Adrenal gland (tissue), 12 donors: ENCODE results near the gene PAPLN. TPM values are rescaled to one million over a fixed set of nuclear protein-coding genes. Genes with fewer than 3 reads are reported as not detected.
A peak's percentile ranks its signal among the peaks of the same experiment; 100 is the strongest.

Source experiments
- DNase-seq, 7 donors: peaks; one replicate each; pipeline ENCODE4 v3.0.0-alpha.2; 2019 to 2020
- H3K27ac ChIP-seq, 5 donors: fragments of 200-600 bp; sonication (generic) in 4 of 5; 1 replicate in 3 of 5; 2 replicates in 2 of 5; pipeline versions ENCODE4 v1.5.1 to v1.8.0; 2016 to 2020; ENCODE audit warnings: mild to moderate bottlenecking in 1 of 5
- H3K27me3 ChIP-seq: fragments of 200-600 bp; 2 replicates; pipeline ENCODE4 v1.8.0; 2021
- H3K36me3 ChIP-seq, 2 donors: fragments of 200-600 bp; replicated peaks in 1 of 2; 1 replicate in 1 of 2; 2 replicates in 1 of 2; pipeline versions ENCODE4 v1.5.1 to v1.8.0; 2018 to 2022
- H3K4me1 ChIP-seq, 2 donors: fragments of 200-600 bp; replicated peaks in 1 of 2; 1 replicate in 1 of 2; 2 replicates in 1 of 2; pipeline versions ENCODE4 v1.5.1 to v1.8.0; 2018 to 2021
- H3K4me3 ChIP-seq, 4 donors: fragments of 200-600 bp; sonication (generic) in 3 of 4; one replicate each; pipeline ENCODE4 v1.5.1; 2016 to 2018
- H3K9me3 ChIP-seq, 3 donors: fragments of 200-600 bp; sonication (generic) in 1 of 3; replicated peaks in 1 of 3; 1 replicate in 2 of 3; 2 replicates in 1 of 3; pipeline versions ENCODE4 v1.5.1 to v1.8.0; 2016 to 2021
- POLR2A ChIP-seq, 2 donors: fragments of 450-650 bp; IDR thresholded peaks; one replicate each; pipeline ENCODE4 v1.6.1; 2017; ENCODE audit warnings: antibody characterized with exemption in 2 of 2, mild to moderate bottlenecking in 2 of 2, moderate library complexity in 1 of 2
- WGBS, 4 donors: extraction: QIAGEN DNeasy Blood & Tissue Kit in 2 of 4; methylation state at CpG; one replicate each; pipeline versions ENCODE4 v1.1.5 to v1.1.7; 2013 to 2017; 5-methylcytosine and 5-hydroxymethylcytosine counted together
- intact Hi-C, 2 donors: fragments of 100-400 bp; cut with DNase I; formaldehyde crosslinking; loops; one replicate each; pipeline versions ENCODE4 v1.14.1 to v1.15.0; 2022 to 2023
- polyA plus RNA-seq, 3 donors: library from polyadenylated mRNA; stranded (reverse); fragments of 200-250 nt in 2 of 3; fragments of 350-450 nt in 1 of 3; fragmentation: Illumina TruSeq in 1 of 3; extraction: RNeasy Lipid Tissue Mini Kit (QIAGEN cat#74804) in 1 of 3; gene quantifications; one replicate each; pipeline ENCODE4 v1.2.3, GENCODE V29; 2013 to 2014
- total RNA-seq, 9 donors: library from RNA; depleted of rRNA in 4 of 9; stranded (reverse); fragments of >200 nt in 4 of 9; fragments of 120-200 nt in 1 of 9; fragmentation: NEBNext Ultra II Directional in 1 of 9; extraction: Animal tissue kit (Norgen Biotek cat#: 25700) in 1 of 9; gene quantifications; one replicate each; pipeline versions ENCODE4 v1.1.0 to v1.2.4, GENCODE V29; 2013 to 2023
- TF ChIP-seq, protein P1 (sequence below), 6 experiments: fragments of 450-650 bp in 4 of 6; fragments of 200-600 bp in 2 of 6; sonication (generic) in 1 of 6; IDR thresholded peaks; 1 replicate in 5 of 6; 2 replicates in 1 of 6; pipeline versions ENCODE4 v1.5.1 to v1.8.0; 2016 to 2021; ENCODE audit warnings: antibody characterized with exemption in 6 of 6, mild to moderate bottlenecking in 2 of 6, moderate library complexity in 1 of 6
- donor health status: healthy with polysubstance abuse.
- donor health status: Bipolar disorder and iron deficiency.
- donor health status: DM: yes; HTN: yes; CAD: no.
- donor health status: DM: no; HTN: no; CAD: no.
- donor health status: DM: no; HTN: no; CAD: no.
- donor health status: DM: yes; HTN: yes; CAD: no.

Gene PAPLN
- total and polyA plus RNA-seq, 12 donors = 4.2 to 33.6 (median 12.5) TPM

DNA sequence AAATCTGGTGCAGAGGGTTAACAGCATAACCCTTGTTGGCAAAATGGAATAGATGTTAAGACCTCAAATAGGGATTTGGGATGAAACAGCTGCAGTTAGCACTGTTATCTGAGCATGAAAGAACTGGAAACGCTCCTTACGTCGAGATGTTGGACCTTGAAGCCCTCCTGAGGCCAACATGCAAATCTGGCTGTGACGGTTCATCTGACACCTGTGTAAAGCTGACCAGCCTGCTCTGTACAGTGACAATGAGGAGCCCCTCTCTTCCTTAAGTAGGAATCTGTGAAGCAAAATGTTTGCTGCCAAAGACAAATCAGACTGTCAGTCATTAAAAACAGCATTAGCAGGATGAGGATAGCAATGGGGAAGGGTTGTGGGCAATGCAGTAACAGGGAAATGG, 36.5 kb downstream of the PAPLN start:
- H3K27ac ChIP-seq = no peak overlapping the region
- peaks cover 5 to 8% of the 10 kb centered on the region in 2 donors for H3K4me1 ChIP-seq
- WGBS, 4 donors = 82 to 92% (median 88%) methylated on average over 4 of the region's 4 CpGs
- no peaks in the 10 kb centered on the region for H3K9me3 ChIP-seq
- intact Hi-C loops = no loop called here
- peaks cover 0 to 32% of the 10 kb centered on the region in 2 donors for H3K36me3 ChIP-seq
- no peak overlapping the region for H3K4me3 ChIP-seq
- TF ChIP-seq POLR2A (IDR thresholded peaks at IDR 0.05) = no peak
- no peak for DNase-seq
- H3K27me3 ChIP-seq = no peaks in the 10 kb centered on the region

DNA sequence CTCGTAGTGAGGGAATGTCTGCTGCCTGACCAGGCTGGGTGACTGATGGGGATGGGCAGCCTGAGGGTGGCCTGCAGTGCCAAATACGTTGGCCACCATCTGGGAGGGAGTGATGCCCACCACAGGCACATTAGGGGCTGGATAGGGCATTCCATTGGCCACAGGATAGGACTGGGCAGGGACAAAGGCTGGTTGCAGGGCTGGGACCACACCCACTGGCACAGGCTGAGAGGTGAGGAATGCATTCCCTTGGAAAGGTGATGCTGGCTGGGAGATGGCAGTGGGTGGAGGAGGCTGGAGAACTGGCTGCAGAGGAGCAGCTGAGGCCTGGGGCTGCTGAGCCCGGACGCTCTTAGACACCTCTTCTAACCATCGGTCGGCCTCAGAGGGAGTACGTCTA, 39.5 kb downstream of the PAPLN start:
- Histone ChIP-seq H3K9me3 (no peaks in the 10 kb centered on the region), H3K27ac (no peak overlapping the region), H3K4me3 (no peak overlapping the region), H3K36me3 (peaks cover 0 to 47% of the 10 kb centered on the region in 2 donors), H3K27me3 (no peaks in the 10 kb centered on the region), H3K4me1 (no peaks in the 10 kb centered on the region)
- WGBS, 4 donors = 93 to 95% (median 94%) methylated on average over 6 to 7 of the region's 7 CpGs
- TF ChIP-seq, protein P1, sequence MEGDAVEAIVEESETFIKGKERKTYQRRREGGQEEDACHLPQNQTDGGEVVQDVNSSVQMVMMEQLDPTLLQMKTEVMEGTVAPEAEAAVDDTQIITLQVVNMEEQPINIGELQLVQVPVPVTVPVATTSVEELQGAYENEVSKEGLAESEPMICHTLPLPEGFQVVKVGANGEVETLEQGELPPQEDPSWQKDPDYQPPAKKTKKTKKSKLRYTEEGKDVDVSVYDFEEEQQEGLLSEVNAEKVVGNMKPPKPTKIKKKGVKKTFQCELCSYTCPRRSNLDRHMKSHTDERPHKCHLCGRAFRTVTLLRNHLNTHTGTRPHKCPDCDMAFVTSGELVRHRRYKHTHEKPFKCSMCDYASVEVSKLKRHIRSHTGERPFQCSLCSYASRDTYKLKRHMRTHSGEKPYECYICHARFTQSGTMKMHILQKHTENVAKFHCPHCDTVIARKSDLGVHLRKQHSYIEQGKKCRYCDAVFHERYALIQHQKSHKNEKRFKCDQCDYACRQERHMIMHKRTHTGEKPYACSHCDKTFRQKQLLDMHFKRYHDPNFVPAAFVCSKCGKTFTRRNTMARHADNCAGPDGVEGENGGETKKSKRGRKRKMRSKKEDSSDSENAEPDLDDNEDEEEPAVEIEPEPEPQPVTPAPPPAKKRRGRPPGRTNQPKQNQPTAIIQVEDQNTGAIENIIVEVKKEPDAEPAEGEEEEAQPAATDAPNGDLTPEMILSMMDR (IDR thresholded peaks at IDR 0.05) = no peak
- TF ChIP-seq POLR2A (IDR thresholded peaks at IDR 0.05) = no peak
- intact Hi-C loops = no loop called here
- no peak for DNase-seq

DNA sequence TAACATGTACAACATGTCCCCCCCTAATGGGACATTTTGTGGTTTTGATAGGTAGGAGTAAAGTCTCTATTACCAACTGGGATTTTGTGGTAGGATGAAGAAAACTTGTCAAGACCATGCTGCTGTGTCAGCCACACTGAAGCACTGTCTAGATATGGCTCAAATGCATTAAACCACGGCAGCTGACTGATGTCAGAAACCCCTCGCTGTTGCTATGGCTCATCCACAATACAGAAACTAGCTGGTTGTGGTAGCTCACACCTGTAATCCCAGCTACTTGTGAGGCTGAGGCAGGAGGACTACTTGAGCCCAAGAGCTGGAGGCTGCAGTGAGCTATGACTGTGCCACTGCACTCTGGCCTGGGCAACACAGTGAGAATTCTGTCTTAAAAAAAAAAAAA, 40.1 kb downstream of the PAPLN start:
- 94 to 100% (median 96%) methylated on average over 2 of the region's 2 CpGs for WGBS, 4 donors
- H3K4me1 ChIP-seq = no peaks in the 10 kb centered on the region
- intact Hi-C loops = no loop called here

GRCh38 chr14:73280903-73281302, 43.6 kb downstream of the PAPLN start:
- intact Hi-C loops = no loop called here
- H3K27me3 ChIP-seq = no peaks in the 10 kb centered on the region
- no peaks in the 10 kb centered on the region for H3K9me3 ChIP-seq
- DNase-seq = no peak
- no peak for TF ChIP-seq POLR2A (IDR thresholded peaks at IDR 0.05)
- TF ChIP-seq, protein P1 (IDR thresholded peaks at IDR 0.05) = no peak
- H3K27ac ChIP-seq = no peak overlapping the region
- WGBS, 4 donors = 92 to 96% (median 93%) methylated on average over 5 of the region's 5 CpGs
- peaks cover 0 to 64% of the 10 kb centered on the region in 2 donors for H3K36me3 ChIP-seq
- no peaks in the 10 kb centered on the region for H3K4me1 ChIP-seq
- H3K4me3 ChIP-seq = no peak overlapping the region

More for the DNA sequence above, 40.1 kb downstream of the PAPLN start:
- no peaks in the 10 kb centered on the region for H3K9me3 ChIP-seq
- no peak for TF ChIP-seq POLR2A (IDR thresholded peaks at IDR 0.05)
- TF ChIP-seq, protein P1 (IDR thresholded peaks at IDR 0.05) = no peak
- no peak overlapping the region for H3K4me3 ChIP-seq
- no peak overlapping the region for H3K27ac ChIP-seq
- H3K36me3 ChIP-seq = peaks cover 0 to 52% of the 10 kb centered on the region in 2 donors
- H3K27me3 ChIP-seq = no peaks in the 10 kb centered on the region
- DNase-seq = no peak

GRCh38 chr14:73283608-73284379, 46.5 kb downstream of the PAPLN start:
- Histone ChIP-seq H3K27ac (no peak overlapping the region), H3K36me3 (peaks cover 0 to 52% of the 10 kb centered on the region in 2 donors), H3K4me3 (no peak overlapping the region), H3K4me1 (no peaks in the 10 kb centered on the region), H3K9me3 (no peaks in the 10 kb centered on the region), H3K27me3 (no peaks in the 10 kb centered on the region)
- intact Hi-C loops = no loop called here
- 56 to 62% (median 60%) methylated on average over 12 of the region's 12 CpGs for WGBS, 4 donors
- DNase-seq = peak in 1 of 7 donors; percentile 19
- TF ChIP-seq, protein P1 (IDR thresholded peaks at IDR 0.05) = peak in 1 of 6 experiments; percentile 22
- TF ChIP-seq POLR2A (IDR thresholded peaks at IDR 0.05) = no peak
